ENCODE measurements around the gene CRYBG3.

- TF ChIP-seq, protein P1, sequence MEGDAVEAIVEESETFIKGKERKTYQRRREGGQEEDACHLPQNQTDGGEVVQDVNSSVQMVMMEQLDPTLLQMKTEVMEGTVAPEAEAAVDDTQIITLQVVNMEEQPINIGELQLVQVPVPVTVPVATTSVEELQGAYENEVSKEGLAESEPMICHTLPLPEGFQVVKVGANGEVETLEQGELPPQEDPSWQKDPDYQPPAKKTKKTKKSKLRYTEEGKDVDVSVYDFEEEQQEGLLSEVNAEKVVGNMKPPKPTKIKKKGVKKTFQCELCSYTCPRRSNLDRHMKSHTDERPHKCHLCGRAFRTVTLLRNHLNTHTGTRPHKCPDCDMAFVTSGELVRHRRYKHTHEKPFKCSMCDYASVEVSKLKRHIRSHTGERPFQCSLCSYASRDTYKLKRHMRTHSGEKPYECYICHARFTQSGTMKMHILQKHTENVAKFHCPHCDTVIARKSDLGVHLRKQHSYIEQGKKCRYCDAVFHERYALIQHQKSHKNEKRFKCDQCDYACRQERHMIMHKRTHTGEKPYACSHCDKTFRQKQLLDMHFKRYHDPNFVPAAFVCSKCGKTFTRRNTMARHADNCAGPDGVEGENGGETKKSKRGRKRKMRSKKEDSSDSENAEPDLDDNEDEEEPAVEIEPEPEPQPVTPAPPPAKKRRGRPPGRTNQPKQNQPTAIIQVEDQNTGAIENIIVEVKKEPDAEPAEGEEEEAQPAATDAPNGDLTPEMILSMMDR (IDR thresholded peaks at IDR 0.05), result no peak
- TF ChIP-seq ZFX (IDR thresholded peaks at IDR 0.05; ENCODE audit: borderline replicate concordance), result no peak
These were observed 117.6 kb downstream of the CRYBG3 start for GRCh38 chr3:97939401-97939800.
